ENCODE measurements around the gene RAET1L. TPM values are rescaled to one million over a fixed set of nuclear protein-coding genes. Genes with fewer than 3 reads are reported as not detected.

Gene RAET1L
- total RNA-seq, 4 donors from 2014 or later = 1.2 to 7.1 (median 3.6) TPM

GRCh38 chr6:149990661-149991471 is 34.5 kb downstream of the RAET1L start:
- intact Hi-C loops (cut with DNase I; ENCODE audit: low total_unique reads) = no loop called here
- no peak overlapping the region for H3K4me3 ChIP-seq (ENCODE audit: low read depth, poor library complexity, severe bottlenecking)
- peak in 1 of 2 donors; percentile 83 for DNase-seq (ENCODE audit: low spot score in 2 of 2)
- WGBS, 2 donors = 0 to 1% methylated on average over 45 to 49 of the region's 49 CpGs
- TF ChIP-seq POLR2A (IDR thresholded peaks at IDR 0.05) (no peak), CTCF (IDR thresholded peaks at IDR 0.05) (no peak)

GRCh38 chr6:149990212-149990660 is 35.1 kb downstream of the RAET1L start:
- peak in 1 of 2 donors; percentile 83 for DNase-seq (ENCODE audit: low spot score in 2 of 2)
- TF ChIP-seq POLR2A (IDR thresholded peaks at IDR 0.05) = no peak
- no peak for TF ChIP-seq CTCF (IDR thresholded peaks at IDR 0.05)
- H3K4me3 ChIP-seq (ENCODE audit: low read depth, poor library complexity, severe bottlenecking) = no peak overlapping the region
- 2 to 3% methylated on average over 26 to 29 of the region's 32 CpGs for WGBS, 2 donors
- intact Hi-C loops (cut with DNase I; ENCODE audit: low total_unique reads) = no loop called here

- 9 to 12% methylated on average over 17 of the region's 17 CpGs for WGBS, 2 donors
- peak in 1 of 2 donors; percentile 17 for DNase-seq (ENCODE audit: low spot score in 2 of 2)
- TF ChIP-seq POLR2A (IDR thresholded peaks at IDR 0.05) = no peak
- no peak for TF ChIP-seq CTCF (IDR thresholded peaks at IDR 0.05)
- H3K4me3 ChIP-seq (ENCODE audit: low read depth, poor library complexity, severe bottlenecking) = no peak overlapping the region
- intact Hi-C loops (cut with DNase I; ENCODE audit: low total_unique reads) = no loop called here
These were observed 36.6 kb downstream of the RAET1L start for GRCh38 chr6:149988550-149989346.

- no peak for DNase-seq (ENCODE audit: low spot score in 2 of 2)
- no peak overlapping the region for H3K4me3 ChIP-seq (ENCODE audit: low read depth, poor library complexity, severe bottlenecking)
- TF ChIP-seq POLR2A (IDR thresholded peaks at IDR 0.05) (no peak), CTCF (IDR thresholded peaks at IDR 0.05) (no peak)
- 38 to 68% methylated on average over 2 of the region's 2 CpGs for WGBS, 2 donors
- intact Hi-C loops (cut with DNase I; ENCODE audit: low total_unique reads) = no loop called here
These were observed 37.7 kb downstream of the RAET1L start for GRCh38 chr6:149987602-149988107.

- no peak overlapping the region for H3K4me3 ChIP-seq (ENCODE audit: low read depth, poor library complexity, severe bottlenecking)
- TF ChIP-seq CTCF (IDR thresholded peaks at IDR 0.05) (no peak), POLR2A (IDR thresholded peaks at IDR 0.05) (no peak)
- WGBS, 2 donors = 10 to 25% methylated on average over 5 of the region's 5 CpGs
- DNase-seq (ENCODE audit: low spot score in 2 of 2) = peak in 1 of 2 donors; percentile 57
- intact Hi-C loops (cut with DNase I; ENCODE audit: low total_unique reads) = no loop called here
These were observed 39.8 kb downstream of the RAET1L start for GRCh38 chr6:149985481-149985937.

Measured in lower leg skin (tissue), 4 donors.